HepG2 (cell line): ENCODE data around the gene CPT1A. TPM values are rescaled to one million over a fixed set of nuclear protein-coding genes. Genes with fewer than 3 reads are reported as not detected.

Source experiments
- GFI1 ChIP-seq: sonication (generic); formaldehyde crosslinking; IDR thresholded peaks from 2 replicates; pipeline ENCODE4 v1.5.0; 2020; ENCODE audit warnings: missing genetic modification reagents, mild to moderate bottlenecking, borderline replicate concordance
- HNRNPL ChIP-seq: fragments of 200-400 bp; formaldehyde crosslinking; IDR thresholded peaks from 2 replicates; pipeline ENCODE4 v1.6.1; 2017; ENCODE audit warnings: mild to moderate bottlenecking, low read depth, low read length
- NCOA2 ChIP-seq: sonication (generic); formaldehyde crosslinking; IDR thresholded peaks from 2 replicates; pipeline ENCODE4 v1.8.0; 2022; ENCODE audit warnings: inconsistent platforms
- NFE2 ChIP-seq: sonication (generic); formaldehyde crosslinking; IDR thresholded peaks from 2 replicates; pipeline ENCODE4 v1.4.0; 2020; ENCODE audit warnings: missing genetic modification reagents
- NFE2L2 ChIP-seq: fragments of 150-350 bp; IDR thresholded peaks from 2 replicates; pipeline ENCODE4 v1.6.1; 2014; ENCODE audit warnings: low read length
- RBM39 ChIP-seq: fragments of 200-400 bp; formaldehyde crosslinking; IDR thresholded peaks from one replicate; pipeline ENCODE4 v1.6.1; 2018; ENCODE audit warnings: antibody characterized with exemption, mild to moderate bottlenecking, low read depth, low read length; ENCODE audit not compliant: poor library complexity, severe bottlenecking
- ZFY ChIP-seq: sonication (generic); formaldehyde crosslinking; IDR thresholded peaks from 2 replicates; pipeline ENCODE4 v1.4.0; 2020; ENCODE audit warnings: missing genetic modification reagents
- ZNF768 ChIP-seq: sonication (generic); formaldehyde crosslinking; IDR thresholded peaks from 2 replicates; pipeline ENCODE4 v1.4.0; 2020; ENCODE audit warnings: missing genetic modification reagents
- ZNF772 ChIP-seq: sonication (generic); formaldehyde crosslinking; IDR thresholded peaks from 2 replicates; pipeline ENCODE4 v1.5.0; 2020; ENCODE audit warnings: mild to moderate bottlenecking, missing genetic modification reagents
- ZNF777 ChIP-seq: sonication (generic); formaldehyde crosslinking; IDR thresholded peaks from 2 replicates; pipeline ENCODE4 v1.4.0; 2020; ENCODE audit warnings: missing genetic modification reagents
- polyA plus RNA-seq, 8 experiments: library from polyadenylated mRNA; depleted of rRNA in 3 of 8; stranded (reverse) in 7 of 8; unstranded in 1 of 8; fragments of >200 nt; fragmentation: Illumina TruSeq in 4 of 8; extraction: Trizol in 4 of 8; gene quantifications; 2 replicates each; pipeline versions ENCODE4 v1.2.1 to v1.2.3, GENCODE V29; 2011 to 2016; ENCODE audit warnings: low read depth in 4 of 8, missing spikeins in 1 of 8, mixed read lengths in 1 of 8; ENCODE audit not compliant: insufficient read depth in 1 of 8
- total RNA-seq, 5 experiments: library from RNA; depleted of rRNA; stranded (reverse); fragments of >200 nt; fragmentation: Illumina TruSeq; extraction: Trizol; gene quantifications; 2 replicates each; pipeline ENCODE4 v1.2.3, GENCODE V29; 2016; ENCODE audit warnings: low read depth in 1 of 5
- TF ChIP-seq, protein P1 (sequence below): sonication (generic); formaldehyde crosslinking; IDR thresholded peaks from 2 replicates; pipeline ENCODE4 v1.5.0; 2020; ENCODE audit warnings: mild to moderate bottlenecking, missing genetic modification reagents, moderate library complexity
- TF ChIP-seq, protein P2 (sequence below): sonication (generic); formaldehyde crosslinking; IDR thresholded peaks from 2 replicates; pipeline ENCODE4 v1.4.0; 2020; ENCODE audit warnings: missing genetic modification reagents
- TF ChIP-seq, protein P3 (sequence below): sonication (generic); formaldehyde crosslinking; IDR thresholded peaks from 2 replicates; pipeline ENCODE4 v1.9.0; 2022; ENCODE audit warnings: low read depth, missing genetic modification reagents

Gene CPT1A
- total and polyA plus RNA-seq, 2 of the 13 experiments (the other 11 are each of a cell fraction or from before 2014, with no cell fraction given): 7.0 to 7.1 TPM

DNA sequence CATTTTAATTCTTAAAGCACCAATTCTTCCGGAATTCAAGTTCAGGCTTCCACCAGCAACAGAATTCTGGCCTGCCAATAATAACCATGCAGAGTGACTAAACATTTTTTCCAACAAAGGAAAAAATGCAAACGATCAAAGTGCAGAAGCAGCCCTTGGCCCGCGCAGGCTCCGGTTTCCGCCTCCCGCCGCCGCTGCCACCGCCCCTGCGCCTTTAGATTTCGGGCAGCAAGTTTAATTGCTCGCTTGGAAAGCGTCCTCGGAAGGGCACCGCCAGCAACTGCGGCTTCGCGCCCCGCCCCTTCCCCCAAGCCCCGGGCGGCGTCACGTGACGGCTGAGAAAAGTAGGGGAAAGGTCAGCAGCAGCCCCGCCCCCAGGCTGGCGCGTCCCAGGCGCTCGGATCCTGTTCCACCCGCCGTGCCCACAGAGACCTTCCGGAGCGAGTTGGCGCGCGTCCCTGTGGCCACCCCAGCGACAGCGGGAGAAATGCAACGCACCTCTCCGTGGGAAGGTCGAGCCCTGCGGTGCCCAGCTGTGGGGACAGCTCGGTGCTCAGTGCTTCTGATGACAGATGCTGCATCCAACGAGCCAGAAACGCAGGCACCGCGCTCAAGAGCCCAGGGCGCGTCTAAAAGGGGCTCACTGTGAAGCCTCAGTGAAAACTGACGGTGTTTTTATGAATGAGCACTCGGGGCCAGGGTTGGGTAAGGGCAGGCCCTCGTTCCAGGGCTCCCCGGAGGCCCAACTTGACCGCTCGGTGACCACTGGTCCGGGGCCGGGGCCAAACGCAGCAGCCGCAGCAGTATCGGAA is 2.5 kb downstream of the CPT1A start (continued):
- TF ChIP-seq NCOA2 (CRISPR knock-in tag) (peak; percentile 44; the same call in 1 of the 2 replicates), ZFY (CRISPR knock-in tag) (peak; percentile 59; the same call in 1 of the 2 replicates), NFE2L2 (peak; percentile 36; the same call in 1 of the 2 replicates), NFE2 (0 out of 2 replicates have a peak, but pooled peaks have one; percentile 22), ZNF777 (CRISPR knock-in tag) (peak; percentile 71), RBM39 (peak; percentile 36), ZNF772 (CRISPR knock-in tag) (peak; percentile 86), GFI1 (CRISPR knock-in tag) (peak; percentile 64), ZNF768 (CRISPR knock-in tag) (peak; percentile 67; the same call in 1 of the 2 replicates), HNRNPL (peak; percentile 90; the same call in 1 of the 2 replicates)
- TF ChIP-seq, protein P1, sequence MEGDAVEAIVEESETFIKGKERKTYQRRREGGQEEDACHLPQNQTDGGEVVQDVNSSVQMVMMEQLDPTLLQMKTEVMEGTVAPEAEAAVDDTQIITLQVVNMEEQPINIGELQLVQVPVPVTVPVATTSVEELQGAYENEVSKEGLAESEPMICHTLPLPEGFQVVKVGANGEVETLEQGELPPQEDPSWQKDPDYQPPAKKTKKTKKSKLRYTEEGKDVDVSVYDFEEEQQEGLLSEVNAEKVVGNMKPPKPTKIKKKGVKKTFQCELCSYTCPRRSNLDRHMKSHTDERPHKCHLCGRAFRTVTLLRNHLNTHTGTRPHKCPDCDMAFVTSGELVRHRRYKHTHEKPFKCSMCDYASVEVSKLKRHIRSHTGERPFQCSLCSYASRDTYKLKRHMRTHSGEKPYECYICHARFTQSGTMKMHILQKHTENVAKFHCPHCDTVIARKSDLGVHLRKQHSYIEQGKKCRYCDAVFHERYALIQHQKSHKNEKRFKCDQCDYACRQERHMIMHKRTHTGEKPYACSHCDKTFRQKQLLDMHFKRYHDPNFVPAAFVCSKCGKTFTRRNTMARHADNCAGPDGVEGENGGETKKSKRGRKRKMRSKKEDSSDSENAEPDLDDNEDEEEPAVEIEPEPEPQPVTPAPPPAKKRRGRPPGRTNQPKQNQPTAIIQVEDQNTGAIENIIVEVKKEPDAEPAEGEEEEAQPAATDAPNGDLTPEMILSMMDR: peak; percentile 7; the same call in 1 of the 2 replicates
- TF ChIP-seq, protein P2, sequence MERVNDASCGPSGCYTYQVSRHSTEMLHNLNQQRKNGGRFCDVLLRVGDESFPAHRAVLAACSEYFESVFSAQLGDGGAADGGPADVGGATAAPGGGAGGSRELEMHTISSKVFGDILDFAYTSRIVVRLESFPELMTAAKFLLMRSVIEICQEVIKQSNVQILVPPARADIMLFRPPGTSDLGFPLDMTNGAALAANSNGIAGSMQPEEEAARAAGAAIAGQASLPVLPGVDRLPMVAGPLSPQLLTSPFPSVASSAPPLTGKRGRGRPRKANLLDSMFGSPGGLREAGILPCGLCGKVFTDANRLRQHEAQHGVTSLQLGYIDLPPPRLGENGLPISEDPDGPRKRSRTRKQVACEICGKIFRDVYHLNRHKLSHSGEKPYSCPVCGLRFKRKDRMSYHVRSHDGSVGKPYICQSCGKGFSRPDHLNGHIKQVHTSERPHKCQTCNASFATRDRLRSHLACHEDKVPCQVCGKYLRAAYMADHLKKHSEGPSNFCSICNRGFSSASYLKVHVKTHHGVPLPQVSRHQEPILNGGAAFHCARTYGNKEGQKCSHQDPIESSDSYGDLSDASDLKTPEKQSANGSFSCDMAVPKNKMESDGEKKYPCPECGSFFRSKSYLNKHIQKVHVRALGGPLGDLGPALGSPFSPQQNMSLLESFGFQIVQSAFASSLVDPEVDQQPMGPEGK (CRISPR knock-in tag): peak; percentile 59
- TF ChIP-seq, protein P3, sequence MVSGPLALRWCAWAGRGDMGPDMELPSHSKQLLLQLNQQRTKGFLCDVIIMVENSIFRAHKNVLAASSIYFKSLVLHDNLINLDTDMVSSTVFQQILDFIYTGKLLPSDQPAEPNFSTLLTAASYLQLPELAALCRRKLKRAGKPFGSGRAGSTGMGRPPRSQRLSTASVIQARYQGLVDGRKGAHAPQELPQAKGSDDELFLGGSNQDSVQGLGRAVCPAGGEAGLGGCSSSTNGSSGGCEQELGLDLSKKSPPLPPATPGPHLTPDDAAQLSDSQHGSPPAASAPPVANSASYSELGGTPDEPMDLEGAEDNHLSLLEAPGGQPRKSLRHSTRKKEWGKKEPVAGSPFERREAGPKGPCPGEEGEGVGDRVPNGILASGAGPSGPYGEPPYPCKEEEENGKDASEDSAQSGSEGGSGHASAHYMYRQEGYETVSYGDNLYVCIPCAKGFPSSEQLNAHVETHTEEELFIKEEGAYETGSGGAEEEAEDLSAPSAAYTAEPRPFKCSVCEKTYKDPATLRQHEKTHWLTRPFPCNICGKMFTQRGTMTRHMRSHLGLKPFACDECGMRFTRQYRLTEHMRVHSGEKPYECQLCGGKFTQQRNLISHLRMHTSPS (CRISPR knock-in tag): peak; percentile 85
